ENCODE data around the gene HK2.
A peak's percentile ranks its signal among the peaks of the same experiment; 100 is the strongest.

HK2 gene

DNA sequence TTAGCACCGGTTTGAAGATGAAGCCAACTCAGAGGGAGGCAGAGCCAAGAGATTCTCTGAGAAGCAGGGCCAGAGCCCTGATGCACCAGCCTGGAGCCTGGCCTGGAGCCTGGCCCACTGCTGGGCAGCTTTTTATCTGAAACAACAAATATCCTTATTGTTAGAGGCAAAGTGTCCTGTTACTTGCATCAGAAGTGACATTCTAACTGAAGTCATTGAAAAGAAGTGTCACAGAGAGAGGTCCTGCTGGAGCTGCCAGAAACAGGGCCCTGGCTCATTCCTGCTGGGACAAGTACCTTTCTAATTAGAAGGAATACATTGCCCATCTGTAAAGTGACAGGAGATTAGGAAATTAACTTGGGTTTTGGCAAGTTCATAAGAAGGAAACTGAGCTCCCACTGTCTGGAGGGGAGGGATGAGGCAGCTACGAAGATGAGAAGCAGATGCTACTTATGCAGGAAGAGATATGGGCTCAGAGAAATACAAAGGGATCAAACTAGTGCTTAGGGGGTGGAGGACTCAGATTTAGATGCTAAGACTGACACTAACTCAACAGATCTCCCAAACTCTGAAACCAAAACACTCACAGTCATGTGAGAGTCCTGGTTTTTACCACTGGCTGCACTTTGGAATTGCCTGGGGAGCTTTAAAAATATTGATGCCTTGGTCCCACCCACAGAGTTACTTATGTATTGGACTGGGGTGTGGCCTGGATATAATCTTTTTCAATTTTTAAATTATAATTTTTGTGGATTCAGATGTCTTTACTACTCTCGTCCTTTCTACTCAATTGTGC, 11.0 kb upstream of the HK2 start:
- no peak for DNase-seq (ENCODE audit: low spot score)
- no peak for TF ChIP-seq CTCF (IDR thresholded peaks at IDR 0.05; ENCODE audit: extremely low read depth, missing control alignments)

DNA sequence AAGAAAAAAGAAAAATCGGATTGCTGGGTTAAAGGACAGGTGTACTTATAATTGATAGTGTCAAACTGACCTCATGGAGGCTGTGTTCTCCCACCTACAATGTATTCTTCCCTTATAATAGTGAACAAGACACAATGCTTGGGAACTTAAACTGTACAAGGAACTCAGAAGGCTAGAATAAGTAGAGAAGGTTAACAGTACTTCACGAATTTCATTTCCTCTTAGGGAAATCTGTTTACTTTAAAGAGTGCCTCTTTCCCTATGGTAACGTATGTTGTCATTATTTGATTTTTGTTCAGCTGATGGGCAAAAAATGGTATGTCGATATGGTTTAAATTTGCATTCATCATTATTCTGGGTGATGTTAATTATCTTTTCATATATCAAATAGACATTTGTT, 9.2 kb upstream of the HK2 start:
- DNase-seq (ENCODE audit: low spot score), result no peak
- no peak for TF ChIP-seq CTCF (IDR thresholded peaks at IDR 0.05; ENCODE audit: extremely low read depth, missing control alignments)

DNA sequence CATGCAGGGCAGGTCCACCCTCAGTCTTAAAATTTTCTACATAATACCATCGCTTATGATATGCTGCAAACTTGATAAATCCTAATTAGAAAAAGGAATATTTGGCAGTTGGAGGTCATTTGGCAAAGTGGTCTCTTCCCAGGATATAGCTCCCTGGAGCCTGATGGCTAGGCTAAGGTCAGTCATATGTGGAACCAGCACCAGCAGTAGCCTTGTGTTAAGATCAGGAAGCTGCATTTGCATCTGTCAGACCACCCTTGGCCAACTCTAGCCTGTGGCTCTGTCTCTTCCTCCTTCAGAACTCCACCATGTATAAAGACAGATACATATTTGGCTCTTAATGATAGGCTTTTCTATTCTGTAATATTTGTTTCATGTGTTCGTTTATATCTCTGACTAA, 5.4 kb upstream of the HK2 start:
- no peak for DNase-seq (ENCODE audit: low spot score)
- TF ChIP-seq CTCF (IDR thresholded peaks at IDR 0.05; ENCODE audit: extremely low read depth, missing control alignments), result no peak

GRCh38 chr2:74831693-74832530, 2.0 kb upstream of the HK2 start:
- no peak for TF ChIP-seq CTCF (IDR thresholded peaks at IDR 0.05; ENCODE audit: extremely low read depth, missing control alignments)
- no peak for DNase-seq (ENCODE audit: low spot score)

DNA sequence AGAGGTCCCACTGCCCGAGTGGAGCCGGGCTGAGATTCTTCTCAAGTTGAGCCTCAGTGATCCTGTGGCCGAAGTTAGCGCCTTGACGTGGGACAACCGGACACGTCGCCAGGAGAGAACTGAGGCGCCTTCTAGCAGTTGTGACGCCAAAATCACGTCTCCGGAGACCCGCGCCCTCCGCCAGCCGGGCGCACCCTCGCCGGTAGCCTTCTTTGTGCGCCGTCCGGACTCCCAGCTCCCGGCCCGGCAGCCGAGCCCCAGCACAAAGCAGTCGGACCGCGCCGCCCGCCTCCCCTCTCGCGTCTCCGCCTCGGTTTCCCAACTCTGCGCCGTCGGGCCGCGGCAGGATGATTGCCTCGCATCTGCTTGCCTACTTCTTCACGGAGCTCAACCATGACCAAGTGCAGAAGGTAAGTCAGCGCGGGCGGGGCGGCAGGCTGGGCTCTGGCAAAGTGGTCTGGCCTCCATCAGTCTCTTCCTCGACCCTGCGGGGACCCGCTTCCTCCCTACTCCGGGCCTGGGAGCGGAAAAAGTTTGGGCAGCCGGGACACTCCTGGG, 386 bp downstream of the HK2 start:
- DNase-seq (ENCODE audit: low spot score), result peak; percentile 22

DNA sequence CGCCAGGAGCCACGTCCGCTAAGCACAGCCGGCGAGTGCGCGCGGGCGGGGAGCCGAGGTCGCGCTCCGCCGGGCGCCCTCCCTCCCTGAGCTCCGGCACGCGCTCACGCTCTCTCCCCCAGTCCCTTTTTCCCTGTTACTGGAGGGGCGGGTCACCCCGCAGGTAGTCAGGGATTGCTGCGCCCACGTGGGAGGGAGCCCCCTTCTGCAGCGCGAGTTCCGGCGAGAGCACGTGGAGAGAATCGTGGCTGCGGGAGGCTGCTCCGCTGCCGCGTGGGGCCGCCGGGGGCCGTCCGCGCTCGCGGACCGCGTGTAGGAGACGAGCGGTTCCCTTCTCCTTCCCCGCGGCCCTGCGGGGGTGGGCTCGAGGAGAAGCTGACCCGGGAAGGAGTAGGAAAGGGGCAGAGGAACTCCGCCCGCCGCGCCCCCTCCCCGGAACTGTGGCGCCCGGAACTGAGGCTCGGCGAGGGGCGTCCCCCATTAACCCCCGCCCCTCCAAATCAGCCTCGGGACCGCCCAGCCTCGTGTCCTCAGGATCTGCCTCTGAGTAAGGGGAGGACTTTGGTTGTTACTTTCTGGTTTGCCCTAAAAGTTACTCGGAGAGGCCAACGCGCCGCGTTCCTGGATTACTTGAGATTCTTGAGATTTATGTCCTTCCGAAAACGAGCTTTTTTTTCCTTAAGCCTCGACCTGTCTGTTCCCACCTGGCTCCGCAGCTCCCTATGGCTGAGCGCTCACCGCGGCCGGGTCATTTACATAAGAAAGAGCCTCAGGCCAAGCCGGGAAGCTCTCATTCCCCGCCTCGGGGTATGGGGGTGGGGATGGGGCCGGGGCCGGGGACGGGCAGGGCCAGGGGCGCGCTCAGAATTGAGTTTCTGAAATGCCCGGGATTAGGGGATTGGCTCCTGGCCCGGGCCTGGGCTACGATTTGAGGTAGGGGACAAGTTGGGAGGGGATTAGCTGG, 1.1 kb downstream of the HK2 start:
- no peak for TF ChIP-seq CTCF (IDR thresholded peaks at IDR 0.05; ENCODE audit: extremely low read depth, missing control alignments)
- DNase-seq (ENCODE audit: low spot score), result peak; percentile 89

Data from GM20000 (cell line).